Ascending aorta (tissue), 2 donors: ENCODE data around the gene ENPP5. TPM values are rescaled to one million over a fixed set of nuclear protein-coding genes. Genes with fewer than 3 reads are reported as not detected.

Experiments used
- DNase-seq, 2 donors: peaks; one replicate each; pipeline ENCODE4 v3.0.0-alpha.2; 2019; ENCODE audit warnings: low spot score in 2 of 2
- H3K27ac ChIP-seq, 2 donors: fragments of 200-600 bp; sonication (generic); one replicate each; pipeline ENCODE4 v1.5.1; 2016 to 2017; ENCODE audit warnings: mild to moderate bottlenecking in 1 of 2
- H3K27me3 ChIP-seq: fragments of 200-600 bp; sonication (generic); one replicate; pipeline ENCODE4 v1.5.1; 2017
- H3K36me3 ChIP-seq, 2 donors: fragments of 200-600 bp; sonication (generic); one replicate each; pipeline ENCODE4 v1.5.1; 2016
- H3K4me1 ChIP-seq, 2 donors: fragments of 200-600 bp; sonication (generic); one replicate each; pipeline ENCODE4 v1.5.1; 2016 to 2017; ENCODE audit warnings: mild to moderate bottlenecking in 1 of 2
- H3K4me3 ChIP-seq, 2 donors: fragments of 200-600 bp; sonication (generic); one replicate each; pipeline ENCODE4 v1.5.1; 2016 to 2017; ENCODE audit warnings: mild to moderate bottlenecking in 1 of 2
- H3K9me3 ChIP-seq, 2 donors: fragments of 200-600 bp; sonication (generic); one replicate each; pipeline ENCODE4 v1.5.1; 2016
- CTCF ChIP-seq, 3 experiments: fragments of 200-600 bp in 2 of 3; fragments of 450-650 bp in 1 of 3; sonication (generic) in 2 of 3; IDR thresholded peaks; one replicate each; pipeline ENCODE4 v1.5.1; 2016 to 2019; ENCODE audit warnings: antibody characterized with exemption in 3 of 3, mild to moderate bottlenecking in 1 of 3, moderate library complexity in 1 of 3
- intact Hi-C: fragments of 100-400 bp; cut with DNase I; formaldehyde crosslinking; loops from one replicate; pipeline ENCODE4 v1.15.1; 2023
- total RNA-seq: library from RNA; depleted of rRNA; stranded (reverse); fragments of >200 nt; gene quantifications from one replicate; pipeline ENCODE4 v1.1.0, GENCODE V29; 2016

ENPP5 gene
- total RNA-seq, 1 donor from 2014 or later, result 0.53 TPM

- intact Hi-C loops, result loop anchor here (5.0 kb wide), 1 partner anchor 64 kb away; the partner anchor contains the start of gene ENPP4
- H3K36me3 ChIP-seq, result no peaks in the 10 kb centered on the region
- H3K4me3 ChIP-seq, result no peak overlapping the region
- H3K9me3 ChIP-seq, result no peaks in the 10 kb centered on the region
- H3K27me3 ChIP-seq, result no peaks in the 10 kb centered on the region
- H3K4me1 ChIP-seq, result peaks cover 0 to 15% of the 10 kb centered on the region in 2 donors
- DNase-seq, result no peak
- H3K27ac ChIP-seq, result peak overlapping the region; percentile 3 to 71
- TF ChIP-seq CTCF (IDR thresholded peaks at IDR 0.05), result no peak
Observed at GRCh38 chr6:46190889-46191288, 20.1 kb upstream of the ENPP5 start.

DNA sequence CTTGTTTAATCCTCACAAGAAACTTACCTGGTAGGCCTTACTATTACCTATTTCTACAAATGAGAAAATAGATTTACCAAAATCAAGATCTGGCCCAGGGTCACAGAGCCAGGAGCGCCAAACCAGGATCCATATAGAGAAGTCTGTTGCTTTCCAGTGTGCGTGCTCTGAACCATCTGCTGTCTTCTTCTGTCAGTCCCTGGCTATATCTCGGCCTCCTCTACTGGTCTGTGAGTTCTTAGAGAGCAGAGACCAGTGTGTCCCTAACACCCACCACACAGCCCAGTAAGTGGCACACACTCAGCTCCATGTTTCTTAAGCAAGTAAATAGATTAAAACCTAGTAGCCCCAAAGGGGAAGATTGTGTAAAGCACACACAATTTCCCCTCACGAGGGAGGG is 18.9 kb upstream of the ENPP5 start:
- no peak overlapping the region for H3K27ac ChIP-seq
- no peak overlapping the region for H3K4me3 ChIP-seq
- DNase-seq, result no peak
- intact Hi-C loops, result loop anchor here (5.0 kb wide), 1 partner anchor 62 kb away; the partner anchor contains the start of gene ENPP4
- no peaks in the 10 kb centered on the region for H3K27me3 ChIP-seq
- no peaks in the 10 kb centered on the region for H3K9me3 ChIP-seq
- TF ChIP-seq CTCF (IDR thresholded peaks at IDR 0.05), result no peak
- H3K36me3 ChIP-seq, result no peaks in the 10 kb centered on the region
- H3K4me1 ChIP-seq, result peaks cover 0 to 15% of the 10 kb centered on the region in 2 donors

DNA sequence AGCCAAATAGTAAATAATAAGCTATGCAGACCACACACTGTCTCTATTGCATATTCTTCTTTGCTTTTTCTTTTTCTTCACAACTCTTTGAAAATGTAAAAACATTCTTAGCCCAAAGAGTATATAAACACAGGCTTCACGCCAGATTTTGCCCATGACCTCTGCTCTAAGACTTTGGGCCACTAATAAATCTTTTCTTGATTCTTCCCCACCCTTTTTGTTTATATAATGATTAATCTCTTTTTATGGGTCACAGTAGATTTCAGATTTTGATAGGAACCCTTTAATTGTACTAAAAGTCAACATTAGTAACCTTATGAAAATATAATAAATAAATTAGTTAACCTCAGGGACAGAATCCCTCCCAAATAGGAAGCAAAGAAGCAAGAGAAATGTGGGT is 15.8 kb upstream of the ENPP5 start:
- Histone ChIP-seq H3K4me1 (peaks cover 0 to 6% of the 10 kb centered on the region in 2 donors), H3K9me3 (no peaks in the 10 kb centered on the region), H3K27ac (no peak overlapping the region), H3K36me3 (no peaks in the 10 kb centered on the region), H3K27me3 (no peaks in the 10 kb centered on the region), H3K4me3 (no peak overlapping the region)
- TF ChIP-seq CTCF (IDR thresholded peaks at IDR 0.05), result no peak
- DNase-seq, result no peak
- intact Hi-C loops, result no loop called here

DNA sequence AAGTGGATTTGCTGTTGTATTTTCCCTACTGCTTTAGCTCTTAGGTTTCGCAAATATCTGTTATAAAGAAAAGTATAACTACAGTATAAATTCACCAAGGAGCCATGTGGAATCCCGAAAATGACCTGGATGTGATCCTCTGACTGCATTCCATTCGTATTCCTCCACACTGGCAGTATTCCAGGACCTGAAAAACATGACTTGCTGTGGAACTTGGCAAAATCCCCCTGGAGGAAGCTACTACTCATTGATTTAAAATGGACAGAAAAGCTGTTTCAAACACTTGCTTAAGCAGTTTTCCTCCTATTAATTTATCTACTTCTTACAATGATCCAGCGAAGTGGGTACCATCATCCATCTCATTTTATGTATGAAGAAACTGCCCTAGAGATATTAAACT is 13.3 kb upstream of the ENPP5 start:
- no peak overlapping the region for H3K27ac ChIP-seq
- H3K27me3 ChIP-seq, result no peaks in the 10 kb centered on the region
- H3K36me3 ChIP-seq, result no peaks in the 10 kb centered on the region
- TF ChIP-seq CTCF (IDR thresholded peaks at IDR 0.05), result no peak
- H3K4me1 ChIP-seq, result no peaks in the 10 kb centered on the region
- DNase-seq, result no peak
- H3K9me3 ChIP-seq, result no peaks in the 10 kb centered on the region
- no peak overlapping the region for H3K4me3 ChIP-seq
- intact Hi-C loops, result no loop called here

DNA sequence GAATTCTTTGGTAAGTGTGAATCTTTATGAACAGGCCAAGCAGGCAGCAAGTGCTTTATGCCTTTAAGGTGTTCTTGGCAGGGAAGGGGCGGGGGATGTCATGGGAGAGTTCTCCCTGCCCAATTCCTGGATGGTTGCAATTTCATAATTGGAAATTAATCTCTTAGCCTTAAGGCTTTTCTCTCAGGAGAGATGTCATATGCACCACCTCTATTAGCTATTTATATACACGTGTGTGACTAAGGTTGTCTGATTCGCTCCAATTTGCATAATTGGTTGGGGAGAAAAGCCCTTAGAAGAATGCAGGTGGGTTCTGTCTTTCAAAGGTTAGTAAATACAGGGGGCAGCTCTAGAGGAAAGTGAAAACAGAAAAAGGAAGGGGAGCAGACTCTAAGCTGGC is 5.2 kb upstream of the ENPP5 start:
- no peaks in the 10 kb centered on the region for H3K27me3 ChIP-seq
- no peak overlapping the region for H3K27ac ChIP-seq
- TF ChIP-seq CTCF (IDR thresholded peaks at IDR 0.05), result no peak
- H3K4me3 ChIP-seq, result no peak overlapping the region
- H3K36me3 ChIP-seq, result no peaks in the 10 kb centered on the region
- no peaks in the 10 kb centered on the region for H3K4me1 ChIP-seq
- intact Hi-C loops, result no loop called here
- no peak for DNase-seq
- no peaks in the 10 kb centered on the region for H3K9me3 ChIP-seq

GRCh38 chr6:46175446-46175845 is 4.7 kb upstream of the ENPP5 start:
- intact Hi-C loops, result no loop called here
- TF ChIP-seq CTCF (IDR thresholded peaks at IDR 0.05), result no peak
- no peaks in the 10 kb centered on the region for H3K27me3 ChIP-seq

More at GRCh38 chr6:46175446-46175845, 4.7 kb upstream of the ENPP5 start:
- DNase-seq, result no peak
- Histone ChIP-seq H3K9me3 (no peaks in the 10 kb centered on the region), H3K4me3 (no peak overlapping the region), H3K4me1 (no peaks in the 10 kb centered on the region), H3K27ac (no peak overlapping the region), H3K36me3 (no peaks in the 10 kb centered on the region)
